Subcutaneous adipose tissue (tissue), 4 donors: ENCODE measurements around the gene DMRT1. TPM values are rescaled to one million over a fixed set of nuclear protein-coding genes. Genes with fewer than 3 reads are reported as not detected.

Experiments used
- CTCF ChIP-seq: fragments of 450-650 bp; IDR thresholded peaks from one replicate; pipeline ENCODE4 v1.5.1; 2016; ENCODE audit warnings: low read depth, mild to moderate bottlenecking, control low read depth, antibody characterized with exemption, moderate library complexity
- total RNA-seq, 4 donors: library from RNA; depleted of rRNA; stranded (reverse); fragments of >200 nt; gene quantifications; one replicate each; pipeline ENCODE4 v1.1.0, GENCODE V29; 2016

DMRT1 gene
- total RNA-seq, 4 donors from 2014 or later = not detected

DNA sequence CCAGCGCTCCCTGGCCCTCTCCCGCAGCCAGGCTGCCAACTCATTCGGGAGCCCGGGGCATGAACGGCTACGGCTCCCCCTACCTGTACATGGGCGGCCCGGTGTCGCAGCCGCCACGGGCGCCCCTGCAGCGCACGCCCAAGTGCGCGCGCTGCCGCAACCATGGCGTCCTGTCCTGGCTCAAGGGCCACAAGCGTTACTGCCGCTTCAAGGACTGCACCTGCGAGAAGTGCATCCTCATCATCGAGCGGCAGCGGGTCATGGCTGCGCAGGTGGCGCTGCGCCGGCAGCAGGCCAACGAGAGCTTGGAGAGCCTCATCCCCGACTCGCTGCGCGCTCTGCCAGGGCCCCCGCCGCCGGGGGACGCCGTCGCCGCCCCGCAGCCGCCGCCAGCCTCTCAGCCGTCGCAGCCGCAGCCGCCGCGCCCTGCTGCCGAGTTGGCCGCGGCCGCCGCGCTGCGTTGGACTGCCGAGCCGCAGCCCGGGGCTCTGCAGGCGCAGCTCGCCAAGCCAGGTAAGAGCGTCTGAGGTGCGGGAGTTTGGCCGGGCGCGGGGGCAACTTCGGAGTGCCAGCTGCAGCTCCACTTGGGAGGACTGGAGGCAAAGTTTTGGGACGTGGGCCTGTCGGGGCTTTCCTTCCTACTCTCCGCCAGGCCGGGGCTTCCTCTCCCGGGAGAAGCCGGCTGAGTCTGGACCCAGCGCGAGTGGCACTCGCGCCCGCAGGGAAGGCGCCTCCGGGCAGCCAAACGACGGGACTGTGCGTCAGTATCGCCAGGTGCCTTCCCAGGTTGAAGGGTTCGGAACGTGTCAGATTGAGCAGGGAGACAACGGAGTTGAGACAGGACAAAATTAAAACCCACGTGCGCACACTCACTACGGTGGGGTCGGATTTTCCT lies 135.7 kb downstream of the DMRT1 start:
- no peak for TF ChIP-seq CTCF

DNA sequence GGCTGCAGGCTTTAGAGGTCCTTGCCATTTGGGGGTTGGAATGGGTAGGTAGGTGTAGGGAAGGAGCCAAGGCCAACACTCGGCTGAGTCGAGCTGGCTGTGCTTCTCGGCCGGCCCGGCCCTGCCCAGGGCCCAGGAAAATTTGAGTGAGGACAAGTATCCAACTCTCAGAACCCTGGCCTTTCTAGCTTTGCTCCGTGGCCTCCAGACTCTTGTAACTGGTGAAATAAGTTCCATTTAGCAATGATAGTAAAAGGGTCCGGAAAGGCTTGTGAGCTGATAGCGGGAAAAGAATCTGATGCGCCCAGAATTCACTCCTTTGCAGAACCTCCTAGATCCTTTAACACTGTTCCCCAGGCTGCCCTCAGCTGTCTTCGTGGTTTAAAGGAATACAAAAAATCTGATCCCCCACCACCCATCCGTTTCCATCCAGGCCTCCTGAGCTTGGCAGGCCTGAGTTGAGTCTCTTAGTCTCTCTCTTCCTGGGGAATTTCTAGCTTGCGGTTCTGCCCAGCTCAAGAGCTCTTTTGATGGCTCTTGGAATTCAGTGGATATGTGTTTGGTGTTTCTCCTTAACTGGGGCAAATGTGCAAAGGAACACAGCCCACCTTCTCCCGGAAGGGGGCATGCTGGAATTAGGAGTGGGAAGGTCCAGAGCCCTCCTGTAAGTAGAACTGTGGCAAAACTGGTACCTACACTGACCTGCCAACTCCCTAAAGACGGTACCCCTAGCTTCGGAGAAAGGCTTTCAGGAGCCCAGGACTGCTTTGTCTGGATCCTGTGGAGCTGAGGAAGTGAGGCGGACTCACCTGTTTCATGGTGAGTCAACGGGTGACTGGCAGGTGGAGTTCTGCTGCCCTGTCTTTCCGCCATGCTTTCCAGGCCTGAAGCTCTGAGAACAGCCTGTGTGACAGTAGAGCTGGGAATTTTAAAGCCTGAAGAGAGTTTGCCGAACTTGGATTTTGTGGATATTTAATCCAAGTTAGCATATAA lies 136.6 kb downstream of the DMRT1 start:
- no peak for TF ChIP-seq CTCF

GRCh38 chr9:979983-980382 lies 138.5 kb downstream of the DMRT1 start:
- no peak for TF ChIP-seq CTCF

GRCh38 chr9:980640-981039 lies 139.1 kb downstream of the DMRT1 start:
- TF ChIP-seq CTCF = no peak

GRCh38 chr9:981491-981898 lies 140.0 kb downstream of the DMRT1 start:
- TF ChIP-seq CTCF = no peak

GRCh38 chr9:982394-983230 lies 141.1 kb downstream of the DMRT1 start:
- no peak for TF ChIP-seq CTCF
